CD4-positive, alpha-beta T cell (primary cell): Measurements from ENCODE around the gene ACD. TPM values are rescaled to one million over a fixed set of nuclear protein-coding genes. Genes with fewer than 3 reads are reported as not detected.

Experiments used
- ATAC-seq: fragments of 200-7000 bp; cut with Tn5 transposase; one replicate; pipeline ENCODE4 v1.10.0; 2022; ENCODE audit warnings: mild to moderate bottlenecking; ENCODE audit not compliant: poor library complexity
- CTCF ChIA-PET: fragments of 350-600 bp; sonication (Branson Sonifier 250); formaldehyde crosslinking; loops from one replicate; lab custom pipeline; 2021; ENCODE audit warnings: antibody characterized with exemption, inconsistent platforms; lab: Charles Lee
- POLR2A ChIA-PET: fragments of 350-600 bp; sonication (Branson Sonifier 250); formaldehyde crosslinking; loops from one replicate; lab custom pipeline; 2021; ENCODE audit warnings: antibody characterized with exemption, inconsistent platforms; lab: Charles Lee
- DNase-seq, 14 experiments: peaks; one replicate each; pipeline ENCODE4 v3.0.0-alpha.2; 2013 to 2020; ENCODE audit warnings: mixed read lengths in 2 of 14
- H3K27ac ChIP-seq, 2 donors: one replicate each; pipeline versions ENCODE4 v1.5.1 to v1.7.0; 2013; ENCODE audit warnings: low read length in 2 of 2, low read depth in 1 of 2, mild to moderate bottlenecking in 1 of 2
- H3K27me3 ChIP-seq, 2 experiments: 1 replicate in 1 of 2; 2 replicates in 1 of 2; pipeline versions ENCODE4 v1.6.1 to v1.7.0; 2013; ENCODE audit warnings: low read length in 2 of 2, control low read depth in 1 of 2, mild to moderate bottlenecking in 1 of 2, moderate library complexity in 1 of 2; ENCODE audit not compliant: insufficient read depth in 2 of 2, control insufficient read depth in 1 of 2
- H3K36me3 ChIP-seq: one replicate; pipeline ENCODE4 v1.6.1; 2013; ENCODE audit warnings: low read length, control low read depth; ENCODE audit not compliant: insufficient read depth
- H3K4me1 ChIP-seq: one replicate; pipeline ENCODE4 v1.6.1; 2013; ENCODE audit warnings: low read length, control low read depth; ENCODE audit not compliant: insufficient read depth
- H3K4me3 ChIP-seq: one replicate; pipeline ENCODE4 v1.5.1; 2013; ENCODE audit warnings: mild to moderate bottlenecking, low read length, moderate library complexity
- H3K9me3 ChIP-seq, 2 experiments: 1 replicate in 1 of 2; 2 replicates in 1 of 2; pipeline versions ENCODE4 v1.6.1 to v1.7.0; 2013; ENCODE audit warnings: low read length in 2 of 2, mild to moderate bottlenecking in 2 of 2, control low read depth in 1 of 2, moderate library complexity in 1 of 2; ENCODE audit not compliant: control insufficient read depth in 1 of 2, insufficient read depth in 1 of 2
- H3K27ac Mint-ChIP-seq: one replicate; pipeline ENCODE4 v1.8.0; 2020; ENCODE audit warnings: mixed read lengths
- H3K27me3 Mint-ChIP-seq: one replicate; pipeline ENCODE4 v1.8.0; 2021; ENCODE audit warnings: mixed read lengths
- H3K36me3 Mint-ChIP-seq: one replicate; pipeline ENCODE4 v1.8.0; 2021; ENCODE audit warnings: low read depth, mixed read lengths
- H3K4me1 Mint-ChIP-seq: one replicate; pipeline ENCODE4 v1.8.0; 2021; ENCODE audit warnings: low read depth, mixed read lengths
- H3K4me3 Mint-ChIP-seq: one replicate; pipeline ENCODE4 v1.8.0; 2020; ENCODE audit warnings: mild to moderate bottlenecking, mixed read lengths
- H3K9me3 Mint-ChIP-seq: one replicate; pipeline ENCODE4 v1.8.0; 2020; ENCODE audit warnings: mixed read lengths
- CTCF ChIP-seq: fragments of 200-600 bp; IDR thresholded peaks from one replicate; pipeline ENCODE4 v1.8.0; 2022; ENCODE audit warnings: antibody characterized with exemption, mild to moderate bottlenecking
- intact Hi-C, 2 experiments: fragments of 100-400 bp; cut with DNase I in 1 of 2; cut with micrococcal nuclease in 1 of 2; formaldehyde crosslinking; loops; one replicate each; pipeline versions ENCODE4 v1.15.1 to v1.9.0; 2023 to 2025; cut with DNase I, micrococcal nuclease
- polyA plus RNA-seq, 2 donors: library from polyadenylated mRNA; unstranded; fragments of 120-200 nt; gene quantifications; one replicate each; pipeline ENCODE4 v1.2.1, GENCODE V29; 2013
- total RNA-seq, 174 experiments: library from RNA in 2 of 174; stranded (reverse) in 2 of 174; gene quantifications; one replicate each; pipeline ENCODE4 v1.2.3 and lab custom pipeline; 2021 to 2026

The ACD gene
- total RNA-seq (10 to 100 TPM; 21.6 to 26.0 TPM), total RNA-seq (lab: John Stamatoyannopoulos, UW) (16.3 to 66.5 (median 35.2) reads per million in 172 experiments)
- 27.6 TPM for polyA plus RNA-seq (2013, experiment 1 of 2)
- 30.6 TPM for polyA plus RNA-seq (2013, experiment 2 of 2)

DNA sequence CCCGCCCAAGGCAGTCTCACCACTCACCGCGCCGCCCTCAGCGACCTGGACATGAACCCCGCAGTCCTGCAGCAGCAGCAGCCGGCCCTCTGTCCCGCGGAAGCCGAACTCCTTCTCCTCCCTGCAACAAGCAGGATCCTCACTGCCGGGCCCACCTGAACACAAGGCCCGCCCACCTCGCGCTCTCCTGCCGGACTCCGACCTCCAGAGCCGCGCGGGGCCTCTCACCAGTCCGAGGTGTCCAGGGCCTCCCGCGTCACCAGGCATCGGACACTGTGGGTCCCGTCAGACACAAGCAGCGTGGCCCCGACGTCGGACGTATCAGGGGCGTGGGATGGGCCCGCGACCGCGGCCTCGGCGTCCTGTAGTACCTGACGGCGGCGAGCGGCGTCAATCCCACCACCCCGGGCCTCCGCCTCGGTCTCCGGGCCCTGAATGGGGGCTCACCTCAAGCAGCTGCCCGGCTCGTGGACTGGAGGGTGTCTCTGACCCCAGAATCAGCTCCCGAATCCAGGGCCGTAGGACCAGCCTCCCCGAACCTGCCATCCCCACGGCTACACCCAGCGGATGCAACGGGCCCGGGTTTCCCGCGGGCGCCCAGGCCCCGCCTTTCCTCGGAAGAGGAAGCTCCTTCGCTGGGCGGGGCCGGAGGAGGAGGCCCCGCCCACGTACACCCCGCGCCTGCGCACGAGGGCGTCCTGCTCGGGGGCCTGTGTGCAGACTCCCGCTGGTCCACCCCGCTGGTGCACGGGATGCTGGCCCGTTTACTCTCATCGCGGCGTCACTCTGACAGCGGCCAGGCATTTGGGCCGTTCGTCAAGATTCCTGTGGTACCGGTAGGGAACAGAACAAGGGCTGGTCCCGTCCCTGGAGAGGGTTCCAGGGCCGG is at the start of gene ACD:
TSS of gene ACD (minus strand) at position 586 of the 889 bp plus-strand sequence. CDS start at position 546, 40 bp downstream.
- TF ChIP-seq CTCF = no peak
- ChIA-PET CTCF (interaction anchor here (0.8 to 4.0 kb wide), 8 partner anchors 8 to 381 kb away, joined by 3 to 26 read pairs (median 4); partner anchors contain the start of genes ATP6V0D1 and CTCF), POLR2A (interaction anchor here (0.6 to 3.9 kb wide), 17 partner anchors 13 to 632 kb away, joined by 3 to 74 read pairs (median 6); partner anchors contain the start of genes ATP6V0D1, CARMIL2, CTCF and GFOD2)
- H3K4me3 Mint-ChIP-seq = peak within 1 kb of the TSS; percentile 95
- H3K27me3 Mint-ChIP-seq = no peaks in the 10 kb centered on the region
- peak within 1 kb of the TSS; percentile 93 to 99 for H3K27ac ChIP-seq
- peaks cover 32% of the 10 kb centered on the region for H3K4me1 Mint-ChIP-seq
- H3K4me1 ChIP-seq = peaks cover 36% of the 10 kb centered on the region
- no peaks in the 10 kb centered on the region for H3K27me3 ChIP-seq
- peaks cover 38% of the 10 kb centered on the region for H3K36me3 ChIP-seq
- intact Hi-C loops = loop anchor here in 1 of 2 experiments (1.0 to 5.0 kb wide), 2 partner anchors 98 to 147 kb away; partner anchors contain the start of genes CTCF, RANBP10 and TSNAXIP1
- peak within 1 kb of the TSS; percentile 95 for H3K4me3 ChIP-seq
- H3K27ac Mint-ChIP-seq = peak within 1 kb of the TSS; percentile 94
- no peaks in the 10 kb centered on the region for H3K9me3 ChIP-seq
- DNase-seq = peak; percentile 81 to 97 (median 92)
- H3K9me3 Mint-ChIP-seq = no peaks in the 10 kb centered on the region
- peak; percentile 68 for ATAC-seq
- peaks cover 26% of the 10 kb centered on the region for H3K36me3 Mint-ChIP-seq

- POLR2A ChIA-PET = no interaction called here
- no peak overlapping the region for H3K27ac ChIP-seq
- H3K4me1 ChIP-seq = peaks cover 3% of the 10 kb centered on the region
- H3K4me3 ChIP-seq = no peak overlapping the region
- no peaks in the 10 kb centered on the region for H3K9me3 ChIP-seq
- CTCF ChIA-PET = no interaction called here
- Mint-ChIP-seq H3K27me3 (no peaks in the 10 kb centered on the region), H3K36me3 (peaks cover 9% of the 10 kb centered on the region), H3K9me3 (no peaks in the 10 kb centered on the region), H3K27ac (no peak overlapping the region), H3K4me3 (no peak overlapping the region), H3K4me1 (peaks cover 17% of the 10 kb centered on the region)
- intact Hi-C loops = no loop called here
- DNase-seq (no peak), ATAC-seq (no peak)
- no peak for TF ChIP-seq CTCF
- no peaks in the 10 kb centered on the region for H3K36me3 ChIP-seq
- no peaks in the 10 kb centered on the region for H3K27me3 ChIP-seq
Observed at GRCh38 chr16:67709050-67709449, 49.0 kb upstream of the ACD start.

GRCh38 chr16:67708368-67708771 is 48.3 kb upstream of the ACD start:
- H3K4me3 ChIP-seq = no peak overlapping the region
- CTCF ChIA-PET = interaction anchor here (0.6 kb wide), 1 partner anchor 68 kb away, joined by 3 read pairs; no protein-coding TSS in a partner anchor
- H3K27me3 ChIP-seq = no peaks in the 10 kb centered on the region
- no peak for TF ChIP-seq CTCF
- H3K4me1 Mint-ChIP-seq = peaks cover 24% of the 10 kb centered on the region
- ATAC-seq = no peak
- no peak overlapping the region for H3K27ac Mint-ChIP-seq
- no peaks in the 10 kb centered on the region for H3K9me3 Mint-ChIP-seq
- no peak overlapping the region for H3K27ac ChIP-seq
- H3K9me3 ChIP-seq = no peaks in the 10 kb centered on the region
- H3K36me3 ChIP-seq = no peaks in the 10 kb centered on the region
- no peaks in the 10 kb centered on the region for H3K27me3 Mint-ChIP-seq
- H3K4me1 ChIP-seq = peaks cover 7% of the 10 kb centered on the region
- intact Hi-C loops = no loop called here
- H3K4me3 Mint-ChIP-seq = no peak overlapping the region
- POLR2A ChIA-PET = no interaction called here
- H3K36me3 Mint-ChIP-seq = peaks cover 9% of the 10 kb centered on the region
- DNase-seq = no peak
